HepG2 (cell line): ENCODE measurements around the gene DNAJC5. TPM values are rescaled to one million over a fixed set of nuclear protein-coding genes. Genes with fewer than 3 reads are reported as not detected.

ENCODE experiments used
- ATAC-seq: fragments of 200-7000 bp; cut with Tn5 transposase; 3 replicates; pipeline ENCODE4 v1.9.1; 2020; ENCODE audit warnings: mild to moderate bottlenecking, moderate library complexity
- BruUV-seq: library from RNA; stranded (reverse); fragments of 400-500 nt; replicated peaks from 2 replicates; lab custom pipeline; 2021; lab: Mats Ljungman, UMichigan
- CTCF ChIA-PET: fragments of 300-600 bp; formaldehyde crosslinking; extraction: SDS; loops from one replicate; lab custom pipeline; 2021; ENCODE audit warnings: low total read pairs, inconsistent platforms, low intra/inter-chr PET ratio; lab: Yijun Ruan, JAX
- POLR2A ChIA-PET: fragments of 350-600 bp; sonication (Branson Sonifier 250); formaldehyde crosslinking; loops from one replicate; lab custom pipeline; 2020; ENCODE audit warnings: antibody characterized with exemption, inconsistent platforms; lab: Yijun Ruan, JAX
- DNase-seq: peaks from one replicate; pipeline ENCODE4 v3.0.0-alpha.2; 2015; ENCODE audit warnings: low spot score
- FAIRE-seq: peaks from 3 replicates; lab custom pipeline; 2011; peaks lifted over from hg19 to GRCh38; lab: Jason Lieb, UNC
- H2AFZ ChIP-seq: one replicate; pipeline ENCODE4 v1.6.1; 2011; ENCODE audit warnings: low read length, inconsistent platforms
- H3K27ac ChIP-seq: fragments of 300-600 bp; 3 replicates; pipeline ENCODE4 v1.8.0; 2011; ENCODE audit warnings: mixed run types, mild to moderate bottlenecking, mixed read lengths, low read length, inconsistent platforms; ENCODE audit not compliant: insufficient read depth; ENCODE audit errors: extremely low read length
- H3K27me3 ChIP-seq, 2 experiments: fragments of 200-600 bp in 1 of 2; 2 replicates in 1 of 2; 3 replicates in 1 of 2; pipeline versions ENCODE4 v1.6.0 to v1.8.0; 2011; ENCODE audit warnings: low read length in 2 of 2, mild to moderate bottlenecking in 2 of 2, moderate library complexity in 2 of 2, inconsistent platforms in 1 of 2; ENCODE audit not compliant: insufficient read depth in 2 of 2, control insufficient read depth in 1 of 2
- H3K36me3 ChIP-seq, 2 experiments: fragments of 200-600 bp in 1 of 2; replicated peaks in 1 of 2; 2 replicates in 1 of 2; 3 replicates in 1 of 2; pipeline versions ENCODE4 v1.5.1 to v1.8.0; 2011; ENCODE audit warnings: low read length in 2 of 2, inconsistent platforms in 1 of 2; ENCODE audit not compliant: insufficient read depth in 2 of 2, control insufficient read depth in 1 of 2
- H3K4me1 ChIP-seq: 2 replicates; pipeline ENCODE4 v1.5.1; 2012; ENCODE audit warnings: low read length, inconsistent platforms; ENCODE audit not compliant: insufficient read depth
- H3K4me2 ChIP-seq: 2 replicates; pipeline ENCODE4 v1.6.0; 2011; ENCODE audit warnings: low read depth, low read length, inconsistent platforms
- H3K4me3 ChIP-seq, 3 experiments: fragments of 200-600 bp in 1 of 3; sonication (generic), shearing (Covaris generic) in 1 of 3; replicated peaks in 1 of 3; 2 replicates each; pipeline ENCODE4 v1.5.1; 2011 to 2016; ENCODE audit warnings: low read length in 3 of 3, inconsistent platforms in 2 of 3, low read depth in 2 of 3, mild to moderate bottlenecking in 2 of 3, control low read depth in 1 of 3, mixed read lengths in 1 of 3; ENCODE audit not compliant: insufficient read depth in 1 of 3
- H3K79me2 ChIP-seq: one replicate; pipeline ENCODE4 v1.6.1; 2011; ENCODE audit warnings: low read length, inconsistent platforms; ENCODE audit not compliant: insufficient read depth
- H3K9ac ChIP-seq: 2 replicates; pipeline ENCODE4 v1.6.0; 2011; ENCODE audit warnings: mild to moderate bottlenecking, low read depth, low read length, inconsistent platforms; ENCODE audit not compliant: insufficient read depth
- H3K9me3 ChIP-seq: 2 replicates; pipeline ENCODE4 v1.5.1; 2012; ENCODE audit warnings: mild to moderate bottlenecking, low read length
- H4K20me1 ChIP-seq: 2 replicates; pipeline ENCODE4 v1.6.0; 2011; ENCODE audit warnings: inconsistent platforms, mild to moderate bottlenecking, low read length, moderate library complexity; ENCODE audit not compliant: insufficient read depth
- ARNT2 ChIP-seq: sonication (generic); formaldehyde crosslinking; IDR thresholded peaks from 2 replicates; pipeline ENCODE4 v1.8.0; 2022; ENCODE audit warnings: mild to moderate bottlenecking, low read depth, missing genetic modification reagents, moderate library complexity
- FOXA1 ChIP-seq, 2 experiments: fragments of 450-650 bp in 1 of 2; sonication (generic) in 1 of 2; formaldehyde crosslinking in 1 of 2; IDR thresholded peaks; 2 replicates each; pipeline versions ENCODE4 v1.4.0 to v1.6.1; 2016 to 2020; ENCODE audit warnings: missing genetic modification reagents in 1 of 2
- FOXK1 ChIP-seq: sonication (generic); formaldehyde crosslinking; IDR thresholded peaks from 2 replicates; pipeline ENCODE4 v1.4.0; 2020; ENCODE audit warnings: low read depth, missing genetic modification reagents, borderline replicate concordance
- MTF1 ChIP-seq: sonication (generic); formaldehyde crosslinking; IDR thresholded peaks from 2 replicates; pipeline ENCODE4 v1.5.0; 2020; ENCODE audit warnings: missing genetic modification reagents
- SNRNP70 ChIP-seq: fragments of 200-400 bp; formaldehyde crosslinking; IDR thresholded peaks from 2 replicates; pipeline ENCODE4 v1.6.1; 2017; ENCODE audit warnings: mild to moderate bottlenecking, low read depth, low read length, moderate library complexity
- TOPORS ChIP-seq: sonication (generic); formaldehyde crosslinking; IDR thresholded peaks from 2 replicates; pipeline ENCODE4 v1.8.0; 2023; ENCODE audit warnings: mild to moderate bottlenecking, missing genetic modification reagents
- ZFP37 ChIP-seq: sonication (generic); formaldehyde crosslinking; IDR thresholded peaks from 2 replicates; pipeline ENCODE4 v1.4.0; 2020; ENCODE audit warnings: missing genetic modification reagents, borderline replicate concordance
- ZNF207 ChIP-seq: fragments of 450-650 bp; IDR thresholded peaks from 2 replicates; pipeline ENCODE4 v1.6.1; 2016; ENCODE audit warnings: antibody characterized with exemption, borderline replicate concordance
- ZSCAN9 ChIP-seq: IDR thresholded peaks from 2 replicates; pipeline ENCODE4 v1.6.1; 2016; ENCODE audit warnings: borderline replicate concordance
- WGBS: methylation state at CpG from one replicate; pipeline ENCODE4 v1.1.6; 2017; ENCODE audit warnings: low lambda C conversion rate; 5-methylcytosine and 5-hydroxymethylcytosine counted together
- in situ Hi-C: cut with HindIII; loops from 2 replicates; pipeline ENCODE4 v1.10.0; 2017; ENCODE audit warnings: low pct_unique_long_range_greater_than_20kb; ENCODE audit not compliant: extremely low pct_ligation_motif_present
- intact Hi-C: fragments of 100-400 bp; cut with micrococcal nuclease; formaldehyde crosslinking; loops from one replicate; pipeline ENCODE4 v1.10.0; 2022; ENCODE audit not compliant: unreplicated experiment
- polyA plus RNA-seq, 8 experiments: library from polyadenylated mRNA; depleted of rRNA in 3 of 8; stranded (reverse) in 7 of 8; unstranded in 1 of 8; fragments of >200 nt; fragmentation: Illumina TruSeq in 4 of 8; extraction: Trizol in 4 of 8; gene quantifications; 2 replicates each; pipeline versions ENCODE4 v1.2.1 to v1.2.3, GENCODE V29; 2011 to 2016; ENCODE audit warnings: low read depth in 4 of 8, missing spikeins in 1 of 8, mixed read lengths in 1 of 8; ENCODE audit not compliant: insufficient read depth in 1 of 8
- total RNA-seq, 5 experiments: library from RNA; depleted of rRNA; stranded (reverse); fragments of >200 nt; fragmentation: Illumina TruSeq; extraction: Trizol; gene quantifications; 2 replicates each; pipeline ENCODE4 v1.2.3, GENCODE V29; 2016; ENCODE audit warnings: low read depth in 1 of 5
- TF ChIP-seq, protein P1 (sequence below): sonication (generic); formaldehyde crosslinking; IDR thresholded peaks from 2 replicates; pipeline ENCODE4 v1.5.1; 2020; ENCODE audit warnings: mild to moderate bottlenecking, missing genetic modification reagents, moderate library complexity

The DNAJC5 gene
- total and polyA plus RNA-seq, 2 of the 13 experiments (the other 11 are each of a cell fraction or from before 2014, with no cell fraction given): 42.8 to 64.5 TPM

GRCh38 chr20:63924241-63924640 is 29.3 kb downstream of the DNAJC5 start:
- Histone ChIP-seq H3K36me3 (peaks cover 34 to 40% of the 10 kb centered on the region in 2 experiments), H3K9ac (no peak overlapping the region), H3K27me3 (no peaks in the 10 kb centered on the region), H3K4me3 (no peak overlapping the region), H3K27ac (no peak overlapping the region), H3K9me3 (no peaks in the 10 kb centered on the region), H3K4me2 (no peak overlapping the region), H3K79me2 (peaks cover 22% of the 10 kb centered on the region), H4K20me1 (peaks cover 3% of the 10 kb centered on the region; the same call in 1 of the 2 replicates), H2AFZ (no peak overlapping the region), H3K4me1 (no peaks in the 10 kb centered on the region)
- intact Hi-C loops (no loop called here), in situ Hi-C loops (no loop called here)
- no peak for ATAC-seq
- BruUV-seq: no TSS peak
- FAIRE-seq: peak; percentile 12
- CTCF ChIA-PET: interaction anchor here (1.0 kb wide), 1 partner anchor 24 kb away, joined by 3 read pairs; no protein-coding TSS in a partner anchor
- WGBS: 89% methylated on average over 9 of the region's 9 CpGs
- DNase-seq: no peak
- POLR2A ChIA-PET: interaction anchor here (1.0 kb wide), 2 partner anchors 49 to 59 kb away, joined by 3 read pairs; partner anchors contain the start of gene TPD52L2
- TF ChIP-seq ZFP37 (CRISPR knock-in tag): no peak
- no peak for TF ChIP-seq FOXA1 (IDR thresholded peaks at IDR 0.05)
- no peak for TF ChIP-seq FOXA1 (CRISPR knock-in tag; IDR thresholded peaks at IDR 0.05)
- TF ChIP-seq MTF1 (CRISPR knock-in tag): no peak
- TF ChIP-seq FOXK1 (CRISPR knock-in tag): no peak
- TF ChIP-seq TOPORS (CRISPR knock-in tag): no peak
- TF ChIP-seq ZSCAN9 (CRISPR knock-in tag): no peak
- TF ChIP-seq ARNT2 (CRISPR knock-in tag): no peak

- no peaks in the 10 kb centered on the region for H3K9me3 ChIP-seq
- peaks cover 22% of the 10 kb centered on the region for H3K79me2 ChIP-seq
- intact Hi-C loops (no loop called here), in situ Hi-C loops (no loop called here)
- WGBS: 94% methylated on average over 8 of the region's 8 CpGs
- no TSS peak for BruUV-seq
- no peaks in the 10 kb centered on the region for H3K4me1 ChIP-seq
- no peaks in the 10 kb centered on the region for H3K27me3 ChIP-seq
- TF ChIP-seq SNRNP70 (no peak), ZNF207 (no peak)
- TF ChIP-seq, protein P1, sequence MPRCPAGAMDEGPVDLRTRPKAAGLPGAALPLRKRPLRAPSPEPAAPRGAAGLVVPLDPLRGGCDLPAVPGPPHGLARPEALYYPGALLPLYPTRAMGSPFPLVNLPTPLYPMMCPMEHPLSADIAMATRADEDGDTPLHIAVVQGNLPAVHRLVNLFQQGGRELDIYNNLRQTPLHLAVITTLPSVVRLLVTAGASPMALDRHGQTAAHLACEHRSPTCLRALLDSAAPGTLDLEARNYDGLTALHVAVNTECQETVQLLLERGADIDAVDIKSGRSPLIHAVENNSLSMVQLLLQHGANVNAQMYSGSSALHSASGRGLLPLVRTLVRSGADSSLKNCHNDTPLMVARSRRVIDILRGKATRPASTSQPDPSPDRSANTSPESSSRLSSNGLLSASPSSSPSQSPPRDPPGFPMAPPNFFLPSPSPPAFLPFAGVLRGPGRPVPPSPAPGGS (CRISPR knock-in tag): no peak
- H2AFZ ChIP-seq: no peak overlapping the region
- no peak overlapping the region for H3K9ac ChIP-seq
- DNase-seq: no peak
- peaks cover 3% of the 10 kb centered on the region; the same call in 1 of the 2 replicates for H4K20me1 ChIP-seq
- no peak overlapping the region for H3K4me3 ChIP-seq
- ChIA-PET POLR2A (no interaction called here), CTCF (no interaction called here)
- no peak overlapping the region for H3K4me2 ChIP-seq
- no peak overlapping the region for H3K27ac ChIP-seq
- FAIRE-seq: peak; percentile 78
- peaks cover 44 to 53% of the 10 kb centered on the region in 2 experiments for H3K36me3 ChIP-seq
- ATAC-seq: no peak
These were observed 31.4 kb downstream of the DNAJC5 start for GRCh38 chr20:63926298-63926697.
